CMK (cell line): Measurements from ENCODE around the gene MOB2.

Source experiments
- DNase-seq: peaks from one replicate; pipeline ENCODE4 v3.0.0-alpha.2; 2010; ENCODE audit warnings: low read depth

The MOB2 gene

GRCh38 chr11:1470681-1471611 is 15.6 kb downstream of the MOB2 start:
- no peak for DNase-seq

- DNase-seq, result no peak
Observed at GRCh38 chr11:1469911-1470680, 16.5 kb downstream of the MOB2 start.

GRCh38 chr11:1469287-1469910 is 17.2 kb downstream of the MOB2 start:
- no peak for DNase-seq

GRCh38 chr11:1468473-1469066 is 18.0 kb downstream of the MOB2 start:
- no peak for DNase-seq

GRCh38 chr11:1468002-1468401 is 18.6 kb downstream of the MOB2 start:
- DNase-seq, result no peak

- no peak for DNase-seq
Observed at GRCh38 chr11:1467270-1467669, 19.3 kb downstream of the MOB2 start.

GRCh38 chr11:1466784-1467183 is 19.8 kb downstream of the MOB2 start:
- no peak for DNase-seq

GRCh38 chr11:1463056-1463455 is 23.5 kb downstream of the MOB2 start:
- DNase-seq, result no peak

GRCh38 chr11:1462698-1462975 is 23.9 kb downstream of the MOB2 start:
- no peak for DNase-seq

GRCh38 chr11:1461826-1462697 is 24.5 kb downstream of the MOB2 start:
- no peak for DNase-seq

GRCh38 chr11:1460986-1461825 is 25.4 kb downstream of the MOB2 start:
- DNase-seq, result no peak

- no peak for DNase-seq
Observed at GRCh38 chr11:1460396-1460985, 26.1 kb downstream of the MOB2 start.

GRCh38 chr11:1459764-1460395 is 26.7 kb downstream of the MOB2 start:
- no peak for DNase-seq

- no peak for DNase-seq
Observed at GRCh38 chr11:1459219-1459575, 27.4 kb downstream of the MOB2 start.

GRCh38 chr11:1458340-1459218 is 28.0 kb downstream of the MOB2 start:
- DNase-seq, result no peak

- DNase-seq, result no peak
Observed at GRCh38 chr11:1457856-1458255, 28.7 kb downstream of the MOB2 start.

GRCh38 chr11:1457326-1457680 is 29.3 kb downstream of the MOB2 start:
- DNase-seq, result no peak

GRCh38 chr11:1456596-1457325 is 29.8 kb downstream of the MOB2 start:
- DNase-seq, result no peak
